ENCODE data around the gene DNAI2. TPM values are rescaled to one million over a fixed set of nuclear protein-coding genes. Genes with fewer than 3 reads are reported as not detected.

The DNAI2 gene
- total and polyA plus RNA-seq, 9 of the 15 experiments (the other 6 are each of a cell fraction or from before 2014, with no cell fraction given): not detected

GRCh38 chr17:74339537-74340195 lies 65.6 kb downstream of the DNAI2 start:
- Histone ChIP-seq H3K27ac (ENCODE audit: extremely low read depth, low read depth, low read length) (no peak overlapping the region), H3K9me1 (ENCODE audit: control insufficient read depth, insufficient read depth, low read length) (no peaks in the 10 kb centered on the region), H3K4me3 (no peak overlapping the region), H4K20me1 (replicated peaks; ENCODE audit: control insufficient read depth, insufficient read depth, low read length) (peaks cover 27% of the 10 kb centered on the region), H3K4me2 (ENCODE audit: insufficient read depth, low read length) (no peak overlapping the region), H3K4me1 (replicated peaks in 1 of 2; ENCODE audit: control insufficient read depth in 2 of 2, insufficient read depth in 2 of 2, low read length in 2 of 2) (peaks cover 0 to 12% of the 10 kb centered on the region in 2 experiments; a peak in 2 of 5 replicates), H3K79me2 (ENCODE audit: control insufficient read depth, insufficient read depth, low read length) (no peaks in the 10 kb centered on the region), H2AFZ (ENCODE audit: low read depth, low read length) (no peak overlapping the region), H3K27me3 (ENCODE audit: control insufficient read depth in 2 of 2, insufficient read depth in 2 of 2, low read length in 2 of 2) (peaks cover 3 to 62% of the 10 kb centered on the region in 2 experiments; a peak in 4 of 5 replicates), H3K9me3 (replicated peaks; ENCODE audit: control insufficient read depth, insufficient read depth, low read depth, low read length) (no peaks in the 10 kb centered on the region), H3K36me3 (ENCODE audit: control insufficient read depth, insufficient read depth, low read length) (no peaks in the 10 kb centered on the region), H3K9ac (ENCODE audit: insufficient read depth in 1 of 2, low read depth in 2 of 2, low read length in 2 of 2) (no peak overlapping the region)
- BruUV-seq (replicated peaks): no TSS peak
- intact Hi-C loops (cut with micrococcal nuclease) (no loop called here), in situ Hi-C loops (cut with MboI) (no loop called here)
- WGBS (ENCODE audit: insufficient coverage, low coverage, missing lambda C conversion rate): 0% methylated on average over 16 of the region's 19 CpGs
- POLR2A ChIA-PET: interaction anchor here (0.7 kb wide), 1 partner anchor 121 kb away, joined by 3 read pairs; no protein-coding TSS in a partner anchor
- no peak for FAIRE-seq
- no peak for ATAC-seq
- CTCF ChIA-PET (ENCODE audit: low intra/inter-chr PET ratio): no interaction called here
- DNase-seq (ENCODE audit: extremely low read depth in 1 of 4, low spot score in 3 of 4): no peak
- TF ChIP-seq NFIX (CRISPR knock-in tag; IDR thresholded peaks at IDR 0.05; ENCODE audit: low read depth) (no peak), NKRF (IDR thresholded peaks at IDR 0.05; ENCODE audit: borderline replicate concordance) (no peak), ELK3 (CRISPR knock-in tag; IDR thresholded peaks at IDR 0.05) (no peak), PREB (CRISPR knock-in tag; IDR thresholded peaks at IDR 0.05) (no peak), ZNF282 (CRISPR knock-in tag; IDR thresholded peaks at IDR 0.05) (no peak), NFRKB (IDR thresholded peaks at IDR 0.05; ENCODE audit: low read depth) (no peak), PURB (CRISPR knock-in tag; IDR thresholded peaks at IDR 0.05; ENCODE audit: low read depth) (no peak), HCFC1 (IDR thresholded peaks at IDR 0.05; ENCODE audit: low read depth, low read length) (no peak), ATF4 (CRISPR knock-in tag; IDR thresholded peaks at IDR 0.05) (no peak), CREB1 (IDR thresholded peaks at IDR 0.05) (no peak), CREB1 (CRISPR knock-in tag; IDR thresholded peaks at IDR 0.05) (no peak), CREM (IDR thresholded peaks at IDR 0.05; ENCODE audit: low read depth) (no peak), PYGO2 (tag; IDR thresholded peaks at IDR 0.05) (no peak), ZNF217 (CRISPR knock-in tag; IDR thresholded peaks at IDR 0.05) (no peak), ZNF324 (CRISPR knock-in tag; IDR thresholded peaks at IDR 0.05) (no peak), SMC3 (conservative IDR thresholded peaks at IDR 0.05; ENCODE audit: insufficient read depth, low read depth, low read length) (no peak), TCF7L2 (IDR thresholded peaks at IDR 0.05; ENCODE audit: low read depth, low read length) (no peak), ATF1 (CRISPR knock-in tag; IDR thresholded peaks at IDR 0.05) (no peak), ATF1 (tag; IDR thresholded peaks at IDR 0.05) (no peak), NR2C2 (CRISPR knock-in tag; IDR thresholded peaks at IDR 0.05) (no peak), NR2C2 (tag; IDR thresholded peaks at IDR 0.05) (no peak)

All from K562 (cell line).